Superior temporal gyrus (tissue), 1 donor: Measurements from ENCODE around the gene USP26.
"Not testable (repeated sequence)": the region's sequence is repeated elsewhere in the genome, so short reads cannot be mapped to it uniquely, and the experiment has no call there.

ENCODE experiments used
- DNase-seq: peaks from one replicate; pipeline ENCODE4 v3.0.0-alpha.2; 2016; ENCODE audit errors: extremely low spot score

Gene USP26

GRCh38 chrX:133018229-133018628 lies 78.7 kb downstream of the USP26 start:
- no peak for DNase-seq

- DNase-seq, result no peak
These were observed 89.5 kb downstream of the USP26 start for GRCh38 chrX:133007458-133007857.

GRCh38 chrX:133005616-133006015 lies 91.3 kb downstream of the USP26 start:
- no peak for DNase-seq

- DNase-seq, result peak; percentile 20
These were observed 91.9 kb downstream of the USP26 start for GRCh38 chrX:133005042-133005441.

- DNase-seq, result no peak
These were observed 97.7 kb downstream of the USP26 start for GRCh38 chrX:132999209-132999608.

GRCh38 chrX:132990835-132991234 lies 106.1 kb downstream of the USP26 start:
- no peak for DNase-seq

- no peak for DNase-seq
These were observed 110.4 kb downstream of the USP26 start for GRCh38 chrX:132986556-132986955.

GRCh38 chrX:132984058-132984650 lies 112.8 kb downstream of the USP26 start:
- DNase-seq, result no peak

GRCh38 chrX:132983496-132983895 lies 113.4 kb downstream of the USP26 start:
- DNase-seq, result no peak

- DNase-seq, result not testable (repeated sequence)
These were observed 116.9 kb downstream of the USP26 start for GRCh38 chrX:132980035-132980434.
